SK-N-SH (cell line): ENCODE measurements around the gene TMEM38A. TPM values are rescaled to one million over a fixed set of nuclear protein-coding genes. Genes with fewer than 3 reads are reported as not detected.

ENCODE experiments used
- CTCF ChIA-PET: fragments of 300-600, 350-600 bp; formaldehyde crosslinking; extraction: SDS; loops from one replicate; lab custom pipeline; 2021; lab: Yijun Ruan, JAX
- POLR2A ChIA-PET: fragments of 350-600 bp; sonication (Branson Sonifier 250); formaldehyde crosslinking; extraction: SDS; loops from one replicate; lab custom pipeline; 2020; ENCODE audit warnings: antibody characterized with exemption, inconsistent platforms; lab: Yijun Ruan, JAX
- DNase-seq: peaks from one replicate; pipeline ENCODE4 v3.0.0; 2012
- H2AFZ ChIP-seq: fragments of 200-600 bp; sonication (generic); 2 replicates; pipeline ENCODE4 v1.8.1; 2016; ENCODE audit warnings: antibody characterized with exemption, mild to moderate bottlenecking, low read depth
- H3F3A ChIP-seq: fragments of 200-600 bp; sonication (generic); replicated peaks from 2 replicates; pipeline ENCODE3; 2016; ENCODE audit warnings: antibody characterized with exemption, mild to moderate bottlenecking; ENCODE audit not compliant: insufficient read depth
- H3K27ac ChIP-seq, 2 experiments: fragments of 200-500 bp in 1 of 2; fragments of 200-600 bp in 1 of 2; sonication (Bioruptor generic) in 1 of 2; sonication (generic), shearing (Covaris generic) in 1 of 2; 2 replicates each; pipeline versions ENCODE4 v1.5.1 to v1.6.1; 2014 to 2016; ENCODE audit warnings: low read depth in 2 of 2, inconsistent platforms in 1 of 2, low read length in 1 of 2, mild to moderate bottlenecking in 1 of 2, mixed read lengths in 1 of 2
- H3K27me3 ChIP-seq: fragments of 200-600 bp; sonication (generic), shearing (Covaris generic); 2 replicates; pipeline ENCODE4 v1.6.1; 2016; ENCODE audit warnings: mixed run types; ENCODE audit not compliant: insufficient read depth
- H3K36me3 ChIP-seq, 2 experiments: fragments of 200-500 bp in 1 of 2; fragments of 200-600 bp in 1 of 2; sonication (Bioruptor generic) in 1 of 2; sonication (generic) in 1 of 2; replicated peaks in 1 of 2; 2 replicates each; pipeline versions ENCODE3 to v1.5.1; 2014 to 2016; ENCODE audit warnings: low read length in 1 of 2, mild to moderate bottlenecking in 1 of 2; ENCODE audit not compliant: insufficient read depth in 2 of 2, control insufficient read depth in 1 of 2
- H3K4me1 ChIP-seq, 2 experiments: fragments of 200-500 bp in 1 of 2; fragments of 200-600 bp in 1 of 2; sonication (Bioruptor generic) in 1 of 2; sonication (generic), shearing (Covaris generic) in 1 of 2; 2 replicates each; pipeline versions ENCODE4 v1.5.1 to v1.6.1; 2014 to 2016; ENCODE audit warnings: low read depth in 1 of 2, low read length in 1 of 2, mixed run types in 1 of 2; ENCODE audit not compliant: insufficient read depth in 2 of 2, control insufficient read depth in 1 of 2
- H3K4me2 ChIP-seq: fragments of 200-600 bp; sonication (generic), shearing (Covaris generic); 2 replicates; pipeline ENCODE4 v1.6.1; 2017; ENCODE audit warnings: mixed run types
- H3K4me3 ChIP-seq, 2 experiments: fragments of 200-500 bp in 1 of 2; fragments of 200-600 bp in 1 of 2; sonication (Bioruptor generic) in 1 of 2; sonication (generic), shearing (Covaris generic) in 1 of 2; 2 replicates each; pipeline versions ENCODE4 v1.5.1 to v1.8.1; 2014 to 2016; ENCODE audit warnings: low read depth in 2 of 2, inconsistent platforms in 1 of 2, low read length in 1 of 2, mild to moderate bottlenecking in 1 of 2, mixed read lengths in 1 of 2, moderate library complexity in 1 of 2
- H3K79me2 ChIP-seq: fragments of 200-600 bp; sonication (generic); 2 replicates; pipeline ENCODE4 v1.8.1; 2017; ENCODE audit warnings: mild to moderate bottlenecking; ENCODE audit not compliant: insufficient read depth
- H3K9ac ChIP-seq: fragments of 200-600 bp; sonication (generic); 2 replicates; pipeline ENCODE4 v1.6.1; 2017; ENCODE audit warnings: mixed run types
- H3K9me2 ChIP-seq: fragments of 200-600 bp; sonication (generic); 2 replicates; pipeline ENCODE4 v1.6.1; 2017; ENCODE audit warnings: mixed run types
- H3K9me3 ChIP-seq: fragments of 200-600 bp; sonication (generic); 2 replicates; pipeline ENCODE4 v1.6.1; 2017; ENCODE audit warnings: mixed run types, mild to moderate bottlenecking, moderate library complexity
- H4K20me1 ChIP-seq: fragments of 200-600 bp; sonication (generic); 2 replicates; pipeline ENCODE4 v1.6.1; 2017; ENCODE audit warnings: mild to moderate bottlenecking, mixed run types; ENCODE audit not compliant: insufficient read depth
- IRF3 ChIP-seq: fragments of 150-350 bp; IDR thresholded peaks from 2 replicates; pipeline ENCODE4 v1.6.1; 2016; ENCODE audit warnings: mild to moderate bottlenecking, low read depth, low read length
- MAX ChIP-seq: IDR thresholded peaks from 2 replicates; pipeline ENCODE4 v1.4.0; 2012; ENCODE audit warnings: low read depth
- MXI1 ChIP-seq: IDR thresholded peaks from 2 replicates; pipeline ENCODE4 v1.6.1; 2012; ENCODE audit warnings: mild to moderate bottlenecking, low read depth, low read length, improper control_type of control experiment
- PBX3 ChIP-seq: IDR thresholded peaks from 2 replicates; pipeline ENCODE4; 2012
- REST ChIP-seq: IDR thresholded peaks from 2 replicates; pipeline ENCODE4 v1.6.1; 2012; ENCODE audit warnings: mild to moderate bottlenecking, low read depth, low read length, moderate library complexity
- TCF12 ChIP-seq: IDR thresholded peaks from 2 replicates; pipeline ENCODE4 v1.4.0; 2012
- USF2 ChIP-seq: fragments of 150-350 bp; IDR thresholded peaks from 2 replicates; pipeline ENCODE4 v1.6.1; 2017; ENCODE audit warnings: antibody characterized with exemption, low read length, low read depth, borderline replicate concordance
- YY1 ChIP-seq: IDR thresholded peaks from 2 replicates; pipeline ENCODE4 v1.4.0; 2012; ENCODE audit warnings: low read depth, mild to moderate bottlenecking
- WGBS: methylation state at CpG from one replicate; pipeline ENCODE4 v1.1.6; 2017; ENCODE audit warnings: low lambda C conversion rate; 5-methylcytosine and 5-hydroxymethylcytosine counted together
- polyA plus RNA-seq, 3 experiments: library from polyadenylated mRNA; depleted of rRNA; stranded (reverse); fragments of >200 nt; gene quantifications; 2 replicates each; pipeline ENCODE4 v1.2.3, GENCODE V29; 2012

TMEM38A gene
- polyA plus RNA-seq, 1 of the 3 experiments (the other 2 are of a cell fraction) = 3.3 TPM

- Histone ChIP-seq H3K9me3 (no peaks in the 10 kb centered on the region), H3K36me3 (no peaks in the 10 kb centered on the region), H3K9me2 (no peaks in the 10 kb centered on the region), H3K27ac (no peak overlapping the region), H3K4me2 (no peak overlapping the region), H3K27me3 (no peaks in the 10 kb centered on the region), H3F3A (no peaks in the 10 kb centered on the region), H2AFZ (no peak overlapping the region), H4K20me1 (no peaks in the 10 kb centered on the region), H3K4me1 (no peaks in the 10 kb centered on the region), H3K9ac (no peak overlapping the region), H3K4me3 (no peak overlapping the region), H3K79me2 (no peaks in the 10 kb centered on the region)
- 5% methylated on average over 3 of the region's 3 CpGs for WGBS
- POLR2A ChIA-PET = no interaction called here
- CTCF ChIA-PET = interaction anchor here (1.0 kb wide), 1 partner anchor 22 kb away, joined by 4 read pairs; no protein-coding TSS in a partner anchor
- no peak for DNase-seq
- TF ChIP-seq USF2 = no peak
- TF ChIP-seq TCF12 = no peak
- no peak for TF ChIP-seq PBX3
- TF ChIP-seq REST = no peak
Measured at GRCh38 chr19:16736709-16737108, 75.8 kb downstream of the TMEM38A start.

GRCh38 chr19:16737911-16738310 lies 77.0 kb downstream of the TMEM38A start:
- no peaks in the 10 kb centered on the region for H4K20me1 ChIP-seq
- H3F3A ChIP-seq = no peaks in the 10 kb centered on the region
- H2AFZ ChIP-seq = no peak overlapping the region
- no peaks in the 10 kb centered on the region for H3K79me2 ChIP-seq
- H3K9ac ChIP-seq = no peak overlapping the region
- H3K4me1 ChIP-seq = no peaks in the 10 kb centered on the region
- no peaks in the 10 kb centered on the region for H3K9me2 ChIP-seq
- no peaks in the 10 kb centered on the region for H3K27me3 ChIP-seq
- POLR2A ChIA-PET = no interaction called here
- TF ChIP-seq MAX = no peak
- no peak for TF ChIP-seq IRF3
- no peak for TF ChIP-seq TCF12
- no peak for TF ChIP-seq MXI1
- TF ChIP-seq YY1 = no peak
- TF ChIP-seq, all 33 proteins: peak for 0
- CTCF ChIA-PET = no interaction called here
- Histone ChIP-seq H3K9me3 (no peaks in the 10 kb centered on the region), H3K36me3 (no peaks in the 10 kb centered on the region), H3K4me3 (no peak overlapping the region), H3K4me2 (no peak overlapping the region), H3K27ac (no peak overlapping the region)
- 11% methylated on average over 4 of the region's 4 CpGs for WGBS
- no peak for DNase-seq
